Measurements from ENCODE around the gene TAF3. TPM values are rescaled to one million over a fixed set of nuclear protein-coding genes. Genes with fewer than 3 reads are reported as not detected.
A peak's percentile ranks its signal among the peaks of the same experiment; 100 is the strongest.

Gene TAF3
- polyA plus RNA-seq, 3 donors, result 11.4 to 12.0 (median 11.5) TPM

DNA sequence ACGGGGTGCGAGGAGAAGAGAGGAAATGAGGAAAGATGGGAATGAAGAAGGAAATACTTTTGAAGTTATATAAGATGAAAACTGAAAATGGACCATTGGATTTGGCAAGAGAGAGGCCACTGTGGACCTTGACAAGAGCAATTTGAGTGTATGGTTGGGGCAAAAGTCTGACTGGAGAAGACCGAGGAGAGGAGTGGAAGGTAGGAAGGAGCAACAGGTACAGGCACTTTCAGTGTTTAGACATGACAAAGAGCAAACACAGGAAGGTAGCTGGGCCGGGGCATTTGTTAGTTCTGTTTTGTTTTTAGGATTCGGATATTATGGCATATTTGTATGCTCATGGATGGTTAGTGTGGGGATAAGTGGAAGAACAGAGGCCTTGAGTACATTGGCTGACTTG, 99.4 kb downstream of the TAF3 start:
- no peak for DNase-seq (ENCODE audit: low read depth in 3 of 3, low spot score in 2 of 3)

DNA sequence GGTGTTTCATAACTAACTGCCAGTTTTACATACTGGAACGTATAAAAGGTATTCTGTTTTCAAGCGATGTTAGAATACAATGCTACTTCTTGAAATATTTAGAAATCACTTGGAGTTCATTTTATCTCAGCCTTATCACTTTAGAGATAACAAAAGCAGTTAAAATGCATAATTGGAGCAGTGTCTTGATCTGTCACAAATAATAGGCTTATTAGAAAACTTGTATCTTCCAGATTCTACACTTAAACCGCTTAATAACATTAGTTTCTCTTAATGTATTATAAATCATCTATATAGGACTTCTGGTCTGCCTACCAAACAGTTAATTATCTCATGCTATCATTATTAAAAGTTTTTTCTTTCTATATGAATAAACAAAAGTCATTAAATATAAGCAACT, 104.4 kb downstream of the TAF3 start:
- DNase-seq (ENCODE audit: low read depth in 3 of 3, low spot score in 2 of 3), result no peak

DNA sequence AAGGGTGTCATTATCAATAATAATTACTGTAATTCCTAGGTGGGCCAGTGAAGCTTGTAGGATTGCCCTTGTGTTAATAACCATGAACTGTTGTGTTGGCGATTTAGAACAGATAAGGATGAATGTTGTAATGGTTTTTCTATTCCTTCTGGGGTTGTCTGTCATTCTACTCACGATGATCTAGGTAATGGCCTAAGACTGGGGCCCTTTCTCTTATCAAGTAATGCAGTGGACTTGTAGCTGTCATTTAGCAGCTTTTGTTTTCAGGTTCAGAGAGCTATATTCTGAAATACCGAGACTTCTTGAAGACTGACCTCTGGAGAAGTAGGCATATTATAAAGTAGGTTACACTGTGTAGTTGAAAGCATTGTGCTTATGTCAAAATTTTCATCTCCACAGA, 110.2 kb downstream of the TAF3 start:
- no peak for DNase-seq (ENCODE audit: low read depth in 3 of 3, low spot score in 2 of 3)

DNA sequence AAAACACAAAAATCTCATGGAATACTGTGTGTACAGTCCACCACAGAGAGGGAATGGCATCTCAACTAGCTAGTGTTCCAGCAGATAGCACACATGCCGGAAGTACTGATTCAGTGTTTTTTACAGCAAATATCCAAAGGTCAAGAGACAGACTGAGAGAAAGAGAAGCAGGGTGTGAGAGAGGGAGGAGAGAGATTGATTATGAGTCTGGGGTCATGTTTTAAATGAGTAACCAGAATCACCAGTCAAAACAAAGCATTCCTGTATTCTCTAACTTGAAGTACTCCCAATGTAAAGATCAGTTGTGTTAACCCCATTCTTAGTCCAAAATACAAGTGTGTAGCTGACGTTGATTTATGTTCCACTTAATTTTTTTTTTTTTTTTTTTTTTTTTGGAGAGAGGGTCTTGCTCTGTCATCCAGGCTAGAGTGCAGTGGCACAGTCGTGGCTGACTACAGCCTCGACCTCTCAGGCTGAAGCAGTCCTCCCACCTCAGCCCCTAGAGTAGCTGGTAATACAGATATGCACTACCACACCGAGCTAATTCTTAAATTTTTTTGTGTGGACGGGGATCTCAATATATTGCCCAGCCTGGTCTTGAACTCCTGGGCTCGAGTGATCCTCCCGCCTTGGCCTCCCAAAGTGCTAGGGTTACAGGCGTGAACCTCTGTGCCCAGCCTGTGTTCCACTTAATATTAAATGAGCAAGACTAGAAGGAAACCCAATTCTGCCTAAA, 114.2 kb downstream of the TAF3 start:
- DNase-seq (ENCODE audit: low read depth in 3 of 3, low spot score in 2 of 3), result peak in 1 of 3 donors; percentile 12

DNA sequence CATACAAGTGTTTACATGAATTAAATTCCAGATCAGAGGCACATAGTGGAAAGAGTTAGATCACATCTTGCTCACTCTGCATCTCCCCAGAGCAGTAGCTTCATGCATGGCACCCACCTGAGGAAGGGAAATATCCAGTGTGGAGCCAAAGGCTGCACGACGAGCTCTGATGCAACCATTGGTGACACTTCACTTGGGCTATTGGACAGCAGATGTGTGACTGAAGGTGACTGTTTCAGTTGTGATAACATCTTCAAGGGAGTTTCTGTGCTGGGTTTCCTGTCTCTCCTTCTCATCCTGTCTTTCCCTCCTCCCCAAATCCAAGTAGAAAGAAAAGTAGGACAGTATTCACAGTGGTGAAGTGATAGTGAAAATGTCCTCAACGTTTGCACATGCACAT, 115.0 kb downstream of the TAF3 start:
- no peak for DNase-seq (ENCODE audit: low read depth in 3 of 3, low spot score in 2 of 3)

DNA sequence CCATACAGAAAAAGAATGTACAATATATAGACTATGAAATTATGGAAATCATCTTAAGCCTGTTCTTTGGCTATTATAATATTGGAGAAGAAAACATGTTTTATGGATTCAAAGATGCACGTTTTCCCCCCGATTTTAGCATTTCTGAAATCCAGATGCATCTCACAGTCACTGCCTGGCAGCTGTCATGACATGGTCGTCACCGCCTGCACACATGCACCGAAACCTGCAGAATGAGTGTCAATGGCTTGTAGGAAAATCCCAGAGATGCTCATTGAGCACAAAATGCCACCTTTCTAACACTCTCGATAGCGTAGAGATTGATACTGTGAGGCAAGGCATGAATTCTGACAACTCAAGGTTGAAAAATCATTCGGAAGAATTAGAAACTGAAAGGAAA, 115.5 kb downstream of the TAF3 start:
- DNase-seq (ENCODE audit: low read depth in 3 of 3, low spot score in 2 of 3), result no peak

DNA sequence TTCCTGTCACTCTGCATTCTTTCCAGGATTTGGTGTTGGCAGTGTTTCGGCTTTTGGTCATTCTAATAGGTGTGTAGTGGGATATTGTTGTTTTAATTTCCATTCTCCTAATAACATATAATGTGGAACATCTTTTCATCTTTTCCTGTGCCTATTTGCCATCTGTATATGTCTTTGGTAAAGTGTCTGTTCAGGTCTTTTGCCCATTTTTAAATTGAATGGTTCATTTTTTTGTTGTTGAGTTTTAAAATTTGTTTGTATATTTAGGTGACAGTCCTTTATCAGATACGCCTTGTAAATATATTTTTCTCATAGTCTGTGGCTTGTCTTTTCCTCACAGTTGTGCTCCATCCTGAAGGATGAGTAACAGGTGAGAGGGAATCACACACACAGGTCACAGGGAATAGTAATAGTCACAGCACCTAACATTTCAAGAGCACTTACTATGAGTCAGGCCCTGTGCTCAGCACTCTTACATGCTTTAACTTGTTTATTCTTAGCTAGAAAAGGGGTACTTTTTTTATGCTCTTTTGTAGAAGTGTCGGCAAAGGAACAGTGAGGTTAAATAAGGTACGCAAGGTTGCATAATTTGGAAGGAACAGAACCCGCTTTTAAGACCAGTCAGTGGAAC, 119.1 kb downstream of the TAF3 start:
- no peak for DNase-seq (ENCODE audit: low read depth in 3 of 3, low spot score in 2 of 3)

DNA sequence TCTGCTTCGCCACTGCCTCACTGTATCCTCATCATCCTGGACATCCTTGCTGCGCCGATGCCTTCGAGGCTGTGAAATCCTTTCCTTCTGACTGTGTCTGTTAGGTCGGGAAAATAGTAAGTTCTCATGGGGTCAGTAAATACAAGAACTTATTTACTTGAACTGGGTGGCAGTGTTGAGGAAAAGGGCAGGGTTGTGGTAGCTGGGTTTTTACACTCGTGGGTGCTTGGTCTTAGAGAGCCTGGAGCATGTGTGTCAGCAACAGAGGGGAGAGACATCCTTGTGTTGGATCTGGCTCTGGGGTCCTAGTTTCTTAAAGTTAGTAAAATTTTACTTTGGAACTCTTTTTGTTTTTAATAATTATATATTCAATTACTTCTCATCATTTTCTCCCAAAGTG, 123.3 kb downstream of the TAF3 start:
- DNase-seq (ENCODE audit: low read depth in 3 of 3, low spot score in 2 of 3), result no peak

DNA sequence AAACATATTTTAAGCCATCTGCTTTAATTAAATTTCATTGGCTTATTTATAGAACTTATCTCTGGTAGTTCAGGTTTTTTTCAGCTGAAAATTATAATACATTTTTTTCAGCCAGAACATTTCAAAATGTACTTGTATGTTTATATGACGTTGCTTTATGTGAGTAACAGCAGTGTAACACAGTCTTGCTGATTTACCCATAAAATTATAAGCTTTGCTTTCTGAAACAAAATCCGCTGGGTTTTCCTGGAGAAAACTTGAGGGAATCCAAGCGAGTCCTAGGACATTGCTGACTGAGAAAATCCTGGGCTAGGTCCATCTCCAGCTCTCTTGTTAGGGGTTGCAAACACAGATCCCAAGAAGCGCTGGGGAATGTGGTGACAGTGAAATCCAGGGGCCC, 124.0 kb downstream of the TAF3 start:
- no peak for DNase-seq (ENCODE audit: low read depth in 3 of 3, low spot score in 2 of 3)

DNA sequence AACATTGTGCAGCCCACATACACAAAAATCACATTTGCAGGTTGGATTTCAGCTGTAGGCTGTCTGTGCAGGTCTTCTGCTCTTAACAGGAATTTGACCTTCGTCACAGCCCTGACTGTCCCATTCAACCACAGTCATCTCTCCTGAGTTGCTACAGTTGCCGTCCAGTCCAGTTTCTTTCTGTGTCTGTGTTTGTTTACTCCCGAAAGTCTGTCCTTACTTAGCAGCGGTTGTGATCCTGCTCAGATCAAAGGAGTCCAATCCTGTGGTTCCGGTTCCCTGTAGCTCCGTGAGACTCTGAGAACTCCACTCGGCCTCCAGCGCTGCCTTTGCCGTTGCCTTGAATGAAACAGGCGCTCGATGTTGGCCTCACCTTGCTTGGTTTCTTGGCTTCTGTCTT, 124.6 kb downstream of the TAF3 start:
- no peak for DNase-seq (ENCODE audit: low read depth in 3 of 3, low spot score in 2 of 3)

DNA sequence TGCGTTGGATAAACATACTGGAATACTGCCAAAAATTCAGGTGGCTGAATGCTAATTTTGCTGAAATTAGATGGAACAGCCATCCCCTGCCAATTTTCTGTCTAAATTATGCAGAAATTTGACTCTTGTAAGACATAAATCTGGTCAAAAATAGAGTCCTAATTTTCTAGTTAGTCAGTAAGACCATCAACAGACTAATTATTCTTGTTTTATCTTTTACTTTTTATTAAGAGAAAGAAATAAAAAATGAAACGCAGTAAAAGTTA, 125.8 kb downstream of the TAF3 start:
- DNase-seq (ENCODE audit: low read depth in 3 of 3, low spot score in 2 of 3), result no peak

DNA sequence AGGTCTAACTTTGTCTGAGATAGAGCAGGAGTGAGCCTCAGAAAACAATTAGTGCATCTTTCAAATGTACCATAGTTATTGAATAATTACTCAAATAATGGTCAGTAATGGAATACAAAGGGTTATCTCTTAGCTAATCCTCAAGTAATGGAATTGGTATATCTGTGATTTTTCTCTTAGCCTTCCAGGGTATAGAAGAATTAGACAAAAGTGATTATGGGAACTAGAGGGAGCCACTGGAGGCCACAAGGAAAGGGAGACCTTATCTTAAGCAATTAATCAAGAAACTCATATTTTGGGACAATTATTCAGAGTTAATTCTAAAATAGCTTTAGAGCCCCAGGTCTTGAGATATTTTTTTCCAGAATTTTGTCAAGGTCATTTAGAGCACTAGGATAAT, 126.2 kb downstream of the TAF3 start:
- no peak for DNase-seq (ENCODE audit: low read depth in 3 of 3, low spot score in 2 of 3)

DNA sequence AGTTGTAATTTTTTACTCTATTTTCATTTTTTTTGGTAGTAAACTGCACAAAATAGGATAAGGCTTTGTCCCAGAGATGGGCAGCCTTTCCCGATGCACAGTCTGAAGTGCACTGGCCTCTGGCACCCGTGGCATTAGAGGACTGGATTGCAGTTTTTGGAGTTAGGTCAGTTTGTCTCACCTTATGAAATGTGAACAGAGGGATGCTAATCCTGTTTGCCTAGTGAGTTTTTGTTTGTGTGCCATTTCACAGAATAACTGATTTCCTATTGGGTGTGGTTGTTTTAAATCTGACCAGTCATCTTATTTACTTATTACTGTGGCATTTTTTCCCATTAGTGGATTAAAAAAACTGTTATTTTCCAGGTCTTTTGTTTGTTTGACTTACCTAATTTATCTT, 126.7 kb downstream of the TAF3 start:
- no peak for DNase-seq (ENCODE audit: low read depth in 3 of 3, low spot score in 2 of 3)

DNA sequence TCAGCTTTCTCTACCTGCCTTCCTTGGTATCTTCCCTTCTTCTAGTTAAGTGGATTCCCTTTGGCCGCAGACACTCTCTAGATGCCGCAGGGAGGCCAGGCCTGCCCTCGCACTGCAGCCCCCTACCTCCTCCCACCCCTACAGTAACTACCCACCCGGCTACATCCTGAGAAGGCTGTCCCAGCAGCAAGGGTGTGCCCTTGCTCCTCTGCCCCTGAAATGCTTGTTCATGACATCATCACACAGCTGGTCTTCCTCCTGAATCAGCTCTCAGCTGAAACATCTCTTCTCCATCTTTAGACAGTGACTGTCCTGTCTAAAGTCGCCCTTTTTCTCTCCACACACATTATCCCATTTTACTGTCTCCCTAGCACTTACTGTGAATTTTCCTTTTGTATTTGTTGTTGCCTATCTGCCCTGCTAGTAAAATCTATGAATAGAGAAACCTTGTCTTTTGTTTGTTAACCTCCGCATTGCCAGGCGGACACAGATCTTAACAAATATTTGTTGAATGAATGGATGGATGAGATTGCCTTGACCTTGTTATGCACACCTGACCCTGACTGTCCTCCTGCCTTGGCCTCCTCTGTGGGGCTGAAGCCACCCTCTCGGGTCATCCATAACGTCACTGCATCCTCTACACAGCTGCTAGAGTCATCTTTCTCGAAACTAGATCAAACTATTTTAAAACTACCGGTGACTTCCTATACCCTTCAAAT, 127.3 kb downstream of the TAF3 start:
- DNase-seq (ENCODE audit: low read depth in 3 of 3, low spot score in 2 of 3), result no peak

DNA sequence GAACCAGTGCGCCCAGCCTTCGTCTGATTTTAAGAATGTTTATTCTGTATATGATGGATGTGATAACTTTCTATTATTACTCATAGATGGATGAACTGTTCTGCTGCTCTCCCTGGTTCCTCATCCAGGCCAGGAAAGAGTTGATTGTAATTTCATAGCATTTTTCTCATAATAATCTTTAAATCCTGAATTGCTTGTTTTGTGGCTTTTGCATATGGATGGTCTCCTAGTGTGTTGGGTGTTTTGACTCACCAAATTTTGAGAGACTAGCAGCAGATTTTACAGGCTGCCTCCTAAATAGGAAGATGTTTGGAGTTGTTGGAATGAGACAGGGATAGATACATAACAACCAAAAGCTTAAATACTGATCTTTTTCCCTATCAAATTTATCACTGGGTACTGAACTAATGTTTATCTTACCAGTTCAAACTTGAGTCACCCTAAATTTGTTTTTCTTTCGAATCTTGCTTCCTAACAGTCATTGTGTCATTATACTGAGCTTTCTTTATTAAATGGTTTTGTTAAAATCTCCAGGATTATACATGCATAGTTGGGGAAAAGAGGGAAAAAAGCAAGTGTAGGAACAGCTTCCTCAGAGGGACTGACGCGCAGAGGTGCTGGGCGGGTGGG, 130.2 kb downstream of the TAF3 start:
- DNase-seq (ENCODE audit: low read depth in 3 of 3, low spot score in 2 of 3), result no peak

DNA sequence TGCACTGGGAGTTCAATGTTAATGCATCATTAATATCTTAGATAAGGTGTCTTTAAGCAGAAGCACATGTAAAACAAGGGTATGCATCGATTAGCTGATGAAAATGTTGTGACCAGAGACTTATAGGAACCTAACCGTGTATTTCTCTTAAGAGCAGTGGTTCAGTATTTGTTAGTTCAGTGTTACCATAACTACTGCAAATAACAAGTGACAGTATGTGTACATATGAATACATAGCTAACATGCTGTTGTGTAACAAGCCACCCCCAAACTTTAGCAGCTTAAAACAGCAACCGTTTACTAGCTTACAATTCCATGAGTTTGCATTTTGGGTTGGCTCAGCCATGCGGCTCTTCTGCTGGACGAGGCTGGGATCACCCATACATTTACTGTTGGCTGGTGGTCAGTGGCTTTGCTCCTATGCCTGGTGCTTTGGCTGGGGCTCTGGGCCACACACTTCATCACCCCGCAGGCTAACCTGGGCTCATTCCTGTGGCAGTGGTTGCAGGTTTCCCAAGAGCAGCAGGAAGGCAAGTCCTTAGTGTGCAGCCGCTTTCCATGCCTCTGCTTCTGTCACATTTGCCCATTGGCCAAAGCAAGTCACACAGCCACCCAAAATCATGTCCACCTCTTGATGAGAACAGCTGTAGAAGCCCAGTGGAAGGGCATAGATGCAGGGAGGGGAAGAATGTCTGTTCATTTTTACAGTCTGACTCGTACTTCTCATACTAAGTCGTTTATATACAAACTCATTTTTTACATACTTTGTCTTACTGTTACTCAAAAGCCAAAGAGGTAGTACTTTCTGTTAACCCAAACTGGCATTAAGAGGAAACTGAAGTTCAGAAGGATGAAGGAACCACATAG, 132.9 kb downstream of the TAF3 start:
- DNase-seq (ENCODE audit: low read depth in 3 of 3, low spot score in 2 of 3), result no peak

DNA sequence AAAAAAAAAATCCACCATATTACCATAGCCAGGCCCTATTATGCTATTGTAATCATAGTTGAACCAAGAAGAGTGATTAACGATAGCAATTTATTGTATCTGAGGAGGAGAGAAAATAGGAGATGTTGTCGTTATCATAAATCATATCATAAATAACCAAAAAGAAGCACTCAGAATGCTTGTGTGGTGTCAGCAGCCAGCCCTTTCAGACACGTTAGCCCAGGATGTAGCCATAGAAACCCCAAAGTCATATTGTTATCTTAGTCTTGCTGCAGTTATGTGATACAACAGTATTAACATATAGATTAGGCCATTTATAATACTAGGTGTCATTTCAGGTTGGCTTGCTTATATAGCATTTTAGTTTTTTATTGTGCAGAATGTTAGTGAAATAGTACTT, 134.0 kb downstream of the TAF3 start:
- DNase-seq (ENCODE audit: low read depth in 3 of 3, low spot score in 2 of 3), result no peak

DNA sequence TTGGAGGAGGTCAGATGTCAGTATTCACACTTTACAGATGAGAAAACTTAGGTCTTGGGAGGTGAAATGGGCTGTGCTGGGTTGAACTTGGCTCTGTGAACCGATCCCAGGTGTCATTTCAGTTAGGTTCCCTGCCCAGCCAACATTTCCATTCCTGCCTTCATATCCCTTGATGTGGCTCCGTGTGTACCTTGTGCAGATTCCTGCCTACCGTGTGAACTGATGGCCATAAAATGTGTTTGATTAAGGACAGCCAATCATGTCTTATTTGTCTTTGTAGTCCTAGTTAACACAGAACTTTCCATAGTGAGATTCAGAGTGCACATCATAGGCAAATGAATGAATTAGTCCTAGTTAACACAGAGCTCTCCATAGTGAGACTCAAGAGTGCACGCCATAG, 135.1 kb downstream of the TAF3 start:
- DNase-seq (ENCODE audit: low read depth in 3 of 3, low spot score in 2 of 3), result no peak

DNA sequence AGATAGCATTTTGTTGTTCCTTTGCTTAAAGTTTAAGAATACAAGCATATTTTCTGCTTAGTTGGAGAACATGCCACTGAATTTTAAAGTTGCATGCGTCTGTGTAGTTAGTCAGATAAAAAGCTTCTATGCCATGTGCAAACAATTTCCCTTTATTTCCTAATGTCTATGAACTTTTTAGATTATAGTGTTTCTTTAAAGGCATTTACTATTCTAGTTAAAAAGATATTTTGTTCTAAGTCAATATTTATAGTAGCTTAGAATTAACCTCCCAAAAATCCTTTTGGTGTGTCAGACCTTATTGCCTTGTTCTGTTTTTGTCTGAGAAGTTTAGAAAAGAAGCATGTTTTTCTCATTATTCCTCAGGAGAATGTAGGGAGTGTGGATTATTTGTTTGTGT, 137.1 kb downstream of the TAF3 start:
- DNase-seq (ENCODE audit: low read depth in 3 of 3, low spot score in 2 of 3), result no peak

DNA sequence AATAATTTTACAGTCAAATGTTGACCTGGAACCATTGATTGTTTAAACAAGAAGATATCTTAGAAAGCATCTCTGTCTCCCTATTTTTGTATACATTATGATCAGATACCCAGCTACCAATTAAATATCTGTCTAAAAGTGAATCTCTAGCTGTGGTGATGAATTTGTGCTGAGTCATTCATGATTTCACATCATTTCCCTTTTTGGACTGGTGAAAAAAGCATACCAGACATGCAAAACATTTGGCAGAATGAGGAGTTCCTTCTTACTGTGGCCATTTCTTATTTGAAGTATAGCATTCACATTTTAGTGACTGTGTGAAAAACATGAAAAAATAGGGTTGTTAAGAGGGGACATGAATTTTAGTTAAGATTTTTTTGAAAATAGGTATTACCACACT, 138.2 kb downstream of the TAF3 start:
- DNase-seq (ENCODE audit: low read depth in 3 of 3, low spot score in 2 of 3), result no peak

DNA sequence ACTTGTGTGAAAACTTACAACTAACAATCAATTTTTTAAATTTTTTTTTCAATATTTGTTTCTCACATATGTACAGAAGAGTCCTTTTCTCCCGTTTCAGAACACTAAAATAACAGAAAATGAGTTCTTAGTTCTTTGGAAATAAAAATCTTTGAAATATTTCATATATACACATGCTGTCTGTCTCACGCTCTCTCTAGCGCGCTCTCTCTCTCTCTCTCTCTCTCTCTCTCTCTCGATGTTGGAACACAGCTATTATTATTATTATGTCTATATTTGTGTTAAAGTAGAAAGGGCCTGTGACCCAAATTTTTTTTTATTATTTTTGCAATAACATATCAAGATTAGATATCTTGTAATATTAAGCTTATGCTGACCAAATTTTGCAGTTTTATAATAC, 139.3 kb downstream of the TAF3 start:
- DNase-seq (ENCODE audit: low read depth in 3 of 3, low spot score in 2 of 3), result no peak

Data from right renal cortex interstitium (tissue), 3 donors.